Right ventricle myocardium inferior (tissue), 1 donor: ENCODE results near the gene OR6B3. TPM values are rescaled to one million over a fixed set of nuclear protein-coding genes. Genes with fewer than 3 reads are reported as not detected.

ENCODE experiments used
- ATAC-seq: fragments of 200-7000 bp; cut with Tn5 transposase; one replicate; pipeline ENCODE4 v1.9.1; 2020; ENCODE audit warnings: mild to moderate bottlenecking, moderate library complexity
- DNase-seq: peaks from one replicate; pipeline ENCODE4 v3.0.0; 2021; ENCODE audit errors: missing footprints
- intact Hi-C: fragments of 100-400 bp; cut with DNase I; formaldehyde crosslinking; loops from one replicate; pipeline ENCODE4 v1.11.0; 2022
- total RNA-seq: library from RNA; stranded (reverse); fragmentation: NEBNext Ultra II Directional; extraction: Animal tissue kit (Norgen Biotek cat#: 25700); gene quantifications from one replicate; pipeline ENCODE4 v1.2.1, GENCODE V29; 2021
- donor health status: DM: no; HTN: yes; CAD: no; lungs with severe emphysema.

Gene OR6B3
- total RNA-seq, 1 donor from 2014 or later, result not detected

- no peak for DNase-seq
- intact Hi-C loops, result no loop called here
Observed at GRCh38 chr2:240000671-240001070, 52.6 kb downstream of the OR6B3 start.

GRCh38 chr2:239997686-239998409 is 55.5 kb downstream of the OR6B3 start:
- DNase-seq (no peak), ATAC-seq (no peak)
- intact Hi-C loops, result no loop called here

More at GRCh38 chr2:240000671-240001070, 52.6 kb downstream of the OR6B3 start:
- no peak for ATAC-seq

Other genes with a start within 250 kb of the OR6B3 start
- 422 TPM for gene NDUFA10, start 28.2 kb downstream of the OR6B3 start, total RNA-seq
- gene OR6B2, start 23.1 kb downstream of the OR6B3 start, total RNA-seq, result not detected
- 220 TPM for gene COPS9, start 82.8 kb upstream of the OR6B3 start, total RNA-seq
- not detected for gene OTOS, start 87.1 kb upstream of the OR6B3 start, total RNA-seq